Cardiac septum (tissue), 1 donor: Measurements from ENCODE around the gene CDCA5. TPM values are rescaled to one million over a fixed set of nuclear protein-coding genes. Genes with fewer than 3 reads are reported as not detected.

ENCODE experiments used
- DNase-seq: peaks from one replicate; pipeline ENCODE4 v3.0.0-alpha.2; 2020; ENCODE audit warnings: low spot score
- intact Hi-C: fragments of 100-400 bp; cut with DNase I; formaldehyde crosslinking; loops from one replicate; pipeline ENCODE4 v1.14.0; 2022
- total RNA-seq: library from RNA; stranded (reverse); fragmentation: NEBNext Ultra II Directional; extraction: Animal tissue kit (Norgen Biotek cat#: 25700); gene quantifications from one replicate; pipeline ENCODE4 v1.2.1, GENCODE V29; 2021
- donor health status: DM: no; HTN: no; CAD: no.

The CDCA5 gene
- total RNA-seq, 1 donor from 2014 or later, result 1.5 TPM

GRCh38 chr11:65084598-65085375, 947 bp upstream of the CDCA5 start:
- intact Hi-C loops, result loop anchor here (1.0 to 5.0 kb wide), 3 partner anchors 12 to 57 kb away; partner anchors contain the start of genes SNX15, VPS51 and ZNHIT2
- DNase-seq, result no peak

GRCh38 chr11:65083134-65083833, 556 bp downstream of the CDCA5 start:
- DNase-seq, result no peak
- intact Hi-C loops, result loop anchor here (5.0 kb wide), 1 partner anchor 56 kb away; the partner anchor contains the start of gene SNX15

GRCh38 chr11:65078786-65079342, 5.0 kb downstream of the CDCA5 start:
- DNase-seq, result no peak
- intact Hi-C loops, result loop anchor here (10.0 kb wide), 1 partner anchor 234 kb away; the partner anchor contains the start of gene CDC42BPG

- DNase-seq, result no peak
- intact Hi-C loops, result loop anchor here (10.0 kb wide), 1 partner anchor 233 kb away; the partner anchor contains the start of gene CDC42BPG
Measured at GRCh38 chr11:65078151-65078550, 5.7 kb downstream of the CDCA5 start.

- DNase-seq, result no peak
- intact Hi-C loops, result loop anchor here (10.0 kb wide), 1 partner anchor 233 kb away; the partner anchor contains the start of gene CDC42BPG
Measured at GRCh38 chr11:65077451-65077850, 6.4 kb downstream of the CDCA5 start.

- DNase-seq, result no peak
- intact Hi-C loops, result loop anchor here (10.0 kb wide), 1 partner anchor 228 kb away; the partner anchor contains the start of gene CDC42BPG
Measured at GRCh38 chr11:65072631-65072966, 11.2 kb downstream of the CDCA5 start.

GRCh38 chr11:65071907-65072630, 11.8 kb downstream of the CDCA5 start:
- intact Hi-C loops, result loop anchor here (10.0 kb wide), 1 partner anchor 227 kb away; the partner anchor contains the start of gene CDC42BPG
- no peak for DNase-seq

GRCh38 chr11:65069217-65069616, 14.6 kb downstream of the CDCA5 start:
- intact Hi-C loops, result no loop called here
- DNase-seq, result no peak

- no peak for DNase-seq
- intact Hi-C loops, result no loop called here
Measured at GRCh38 chr11:65067446-65067845, 16.4 kb downstream of the CDCA5 start.

- intact Hi-C loops, result no loop called here
- no peak for DNase-seq
Measured at GRCh38 chr11:65066805-65067291, 17.0 kb downstream of the CDCA5 start.

GRCh38 chr11:65066315-65066714, 17.5 kb downstream of the CDCA5 start:
- intact Hi-C loops, result no loop called here
- DNase-seq, result no peak

- intact Hi-C loops, result no loop called here
- no peak for DNase-seq
Measured at GRCh38 chr11:65065851-65066250, 18.0 kb downstream of the CDCA5 start.

GRCh38 chr11:65064847-65065240, 19.0 kb downstream of the CDCA5 start:
- intact Hi-C loops, result no loop called here
- DNase-seq, result no peak

- intact Hi-C loops, result no loop called here
- DNase-seq, result no peak
Measured at GRCh38 chr11:65063532-65063931, 20.3 kb downstream of the CDCA5 start.

- intact Hi-C loops, result no loop called here
- no peak for DNase-seq
Measured at GRCh38 chr11:65060913-65061408, 22.9 kb downstream of the CDCA5 start.

GRCh38 chr11:65059959-65060824, 23.6 kb downstream of the CDCA5 start:
- no peak for DNase-seq
- intact Hi-C loops, result no loop called here

GRCh38 chr11:65059523-65059922, 24.3 kb downstream of the CDCA5 start:
- no peak for DNase-seq
- intact Hi-C loops, result no loop called here

GRCh38 chr11:65058419-65059054, 25.3 kb downstream of the CDCA5 start, which contains the start of gene NAALADL1:
NAALADL1 (minus strand) TSS chr11:65058553; CDS start chr11:65058521, 32 bp downstream.
- intact Hi-C loops, result no loop called here
- DNase-seq, result no peak
